T-helper 1 cell treated with Interleukin-12 subunit alpha and Interleukin-12 subunit beta and Interleukin-4 antibody, amounts not matched to agents 30 ng/mL and 1 ng/mL, for 36 hours (primary cell): ENCODE results near the gene TMEM63C. TPM values are rescaled to one million over a fixed set of nuclear protein-coding genes. Genes with fewer than 3 reads are reported as not detected.

Source experiments
- total RNA-seq: library from RNA; stranded (reverse); gene quantifications from 2 replicates; pipeline ENCODE4 v1.2.3, GENCODE V29; 2022

Gene TMEM63C
- total RNA-seq, 1 donor from 2014 or later: 0.27 TPM

Other genes starting within 250 kb of the TMEM63C start
- gene IRF2BPL, start 153.1 kb upstream of the TMEM63C start, total RNA-seq: 22.3 and 23.3 TPM in 2 replicates
- 11.9 and 12.8 TPM in 2 replicates for gene CIPC, start 83.5 kb upstream of the TMEM63C start, total RNA-seq
- gene ZDHHC22, start 40.0 kb upstream of the TMEM63C start, total RNA-seq: not detected in 2 replicates
- gene NGB, start 89.4 kb downstream of the TMEM63C start, total RNA-seq: not detected in 2 replicates
- 11.4 and 14.1 TPM in 2 replicates for gene POMT2, start 139.1 kb downstream of the TMEM63C start, total RNA-seq
- 7.4 and 8.0 TPM in 2 replicates for gene GSTZ1, start 139.2 kb downstream of the TMEM63C start, total RNA-seq
- 21.3 and 21.8 TPM in 2 replicates for gene TMED8, start 195.3 kb downstream of the TMEM63C start, total RNA-seq
- gene SAMD15, start 195.6 kb downstream of the TMEM63C start, total RNA-seq: 0.41 TPM in 1 of 2 replicates, not detected in the other
- 0.17 and 0.22 TPM in 2 replicates for gene NOXRED1, start 241.7 kb downstream of the TMEM63C start, total RNA-seq